MV-4-11 (cell line): Measurements from ENCODE around the gene KCNK15.

Source experiments
- DNase-seq: peaks from one replicate; lab custom pipeline; 2025; lab: John Stamatoyannopoulos, UW

The KCNK15 gene

GRCh38 chr20:44736170-44737021 is 9.3 kb upstream of the KCNK15 start:
- DNase-seq, result peak; percentile 99

GRCh38 chr20:44737116-44737515 is 8.5 kb upstream of the KCNK15 start:
- DNase-seq, result no peak

- peak; percentile 88 for DNase-seq
Measured at GRCh38 chr20:44738813-44739477, 6.7 kb upstream of the KCNK15 start.

GRCh38 chr20:44739942-44740341 is 5.7 kb upstream of the KCNK15 start:
- no peak for DNase-seq

GRCh38 chr20:44742304-44743079 is 3.2 kb upstream of the KCNK15 start:
- DNase-seq, result no peak

- DNase-seq, result no peak
Measured at GRCh38 chr20:44743080-44743701, 2.5 kb upstream of the KCNK15 start.

GRCh38 chr20:44743916-44744655 is 1.6 kb upstream of the KCNK15 start:
- DNase-seq, result no peak

GRCh38 chr20:44745122-44745597 is 505 bp upstream of the KCNK15 start:
- DNase-seq, result no peak

- no peak for DNase-seq
Measured at GRCh38 chr20:44746367-44747165, 901 bp downstream of the KCNK15 start.

- peak; percentile 53 for DNase-seq
Measured at GRCh38 chr20:44747166-44748004, 1.7 kb downstream of the KCNK15 start.

GRCh38 chr20:44748005-44748370 is 2.3 kb downstream of the KCNK15 start:
- no peak for DNase-seq

GRCh38 chr20:44750081-44750805 is 4.6 kb downstream of the KCNK15 start:
- DNase-seq, result no peak

- no peak for DNase-seq
Measured at GRCh38 chr20:44752099-44752931, 6.7 kb downstream of the KCNK15 start.

GRCh38 chr20:44754554-44754953 is 8.9 kb downstream of the KCNK15 start:
- DNase-seq, result no peak

GRCh38 chr20:44756011-44756688 is 10.5 kb downstream of the KCNK15 start:
- no peak for DNase-seq

GRCh38 chr20:44756956-44757355 is 11.3 kb downstream of the KCNK15 start:
- DNase-seq, result no peak
